ENCODE results near the gene RPN2. TPM values are rescaled to one million over a fixed set of nuclear protein-coding genes. Genes with fewer than 3 reads are reported as not detected.

RPN2 gene
- total RNA-seq, 1 donor from 2014 or later: 237 TPM

- no peak overlapping the region for H3K4me3 ChIP-seq (ENCODE audit: low read depth, low read length)
- TF ChIP-seq CTCF (IDR thresholded peaks at IDR 0.05; ENCODE audit: insufficient read depth, low read length, poor library complexity, severe bottlenecking): no peak
- no peaks in the 10 kb centered on the region for H3K36me3 ChIP-seq (ENCODE audit: control insufficient read depth, insufficient read depth, low read length)
- H3K27me3 ChIP-seq (ENCODE audit: control insufficient read depth, insufficient read depth, low read length): peaks cover 2% of the 10 kb centered on the region
- DNase-seq (ENCODE audit: low read depth): no peak
These were observed 15.1 kb upstream of the RPN2 start for GRCh38 chr20:37163832-37164554.

GRCh38 chr20:37165031-37165430, 14.1 kb upstream of the RPN2 start:
- Histone ChIP-seq H3K27me3 (ENCODE audit: control insufficient read depth, insufficient read depth, low read length) (peaks cover 2% of the 10 kb centered on the region), H3K36me3 (ENCODE audit: control insufficient read depth, insufficient read depth, low read length) (no peaks in the 10 kb centered on the region), H3K4me3 (ENCODE audit: low read depth, low read length) (no peak overlapping the region)
- no peak for TF ChIP-seq CTCF (IDR thresholded peaks at IDR 0.05; ENCODE audit: insufficient read depth, low read length, poor library complexity, severe bottlenecking)
- no peak for DNase-seq (ENCODE audit: low read depth)

DNA sequence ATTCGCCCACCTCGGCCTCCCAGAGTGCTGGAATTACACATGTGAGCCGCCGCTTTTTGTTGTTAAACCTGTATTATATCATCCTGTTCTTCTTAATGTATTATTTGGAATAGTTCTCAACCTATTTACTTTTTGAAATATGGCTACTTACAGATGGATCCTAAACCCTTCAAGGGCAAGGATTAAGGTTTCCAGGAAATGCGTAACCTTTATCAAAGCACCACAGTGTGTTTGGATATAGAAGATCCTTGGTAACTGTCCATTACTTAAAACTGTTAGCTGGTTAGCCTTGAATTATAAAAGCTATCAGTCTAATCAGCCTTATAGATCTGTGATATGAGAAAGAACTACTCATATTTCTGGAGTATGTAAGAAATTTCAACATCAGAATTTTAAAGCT, 12.3 kb upstream of the RPN2 start:
- DNase-seq (ENCODE audit: low read depth): no peak
- H3K36me3 ChIP-seq (ENCODE audit: control insufficient read depth, insufficient read depth, low read length): no peaks in the 10 kb centered on the region
- H3K27me3 ChIP-seq (ENCODE audit: control insufficient read depth, insufficient read depth, low read length): no peaks in the 10 kb centered on the region
- TF ChIP-seq CTCF (IDR thresholded peaks at IDR 0.05; ENCODE audit: insufficient read depth, low read length, poor library complexity, severe bottlenecking): no peak
- no peak overlapping the region for H3K4me3 ChIP-seq (ENCODE audit: low read depth, low read length)

GRCh38 chr20:37172836-37173235, 6.3 kb upstream of the RPN2 start:
- Histone ChIP-seq H3K4me3 (ENCODE audit: low read depth, low read length) (no peak overlapping the region), H3K36me3 (ENCODE audit: control insufficient read depth, insufficient read depth, low read length) (no peaks in the 10 kb centered on the region), H3K27me3 (ENCODE audit: control insufficient read depth, insufficient read depth, low read length) (no peaks in the 10 kb centered on the region)
- no peak for DNase-seq (ENCODE audit: low read depth)
- TF ChIP-seq CTCF (IDR thresholded peaks at IDR 0.05; ENCODE audit: insufficient read depth, low read length, poor library complexity, severe bottlenecking): no peak

DNA sequence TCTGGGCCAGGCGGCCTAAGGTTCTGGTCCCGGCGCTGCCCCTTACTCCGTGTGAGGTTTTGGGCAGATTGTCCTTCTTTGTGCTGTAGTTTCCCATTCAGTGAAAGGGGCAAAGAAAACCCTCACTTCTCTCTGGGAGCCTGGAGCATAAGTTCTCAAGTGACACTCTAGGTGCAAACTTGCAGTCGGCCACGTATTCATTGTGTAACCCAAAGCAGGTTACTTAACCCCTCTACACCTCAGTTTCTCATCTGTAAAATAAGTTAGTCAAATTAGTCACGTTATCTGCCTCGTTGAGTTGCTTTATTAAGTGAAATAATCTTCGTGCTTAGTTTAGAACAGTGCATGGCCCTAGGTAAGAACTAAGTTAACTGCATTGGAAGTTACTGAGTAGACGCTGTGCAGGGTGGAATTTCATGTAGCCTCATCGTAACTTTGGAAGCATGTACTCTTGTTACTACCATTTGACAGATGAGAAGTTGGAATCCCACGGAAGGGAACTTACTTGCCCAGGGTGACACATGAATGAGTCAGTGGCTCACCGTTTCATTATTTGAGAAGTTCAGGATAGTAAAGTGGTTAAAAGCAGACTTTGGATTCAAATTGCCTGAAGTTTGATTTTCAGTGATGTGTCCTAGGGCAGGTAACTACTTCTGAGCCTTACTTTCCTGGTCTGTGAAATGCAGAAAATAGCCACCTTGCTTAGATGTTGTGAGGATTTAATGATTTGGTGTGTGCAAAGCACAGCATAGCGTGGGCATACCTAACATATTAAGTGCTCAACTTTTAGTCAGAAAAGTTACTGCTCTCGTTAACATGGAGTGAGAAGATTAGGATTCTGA, 774 bp downstream of the RPN2 start:
- peak overlapping the region; percentile 82 for H3K4me3 ChIP-seq (ENCODE audit: low read depth, low read length)
- no peak for TF ChIP-seq CTCF (IDR thresholded peaks at IDR 0.05; ENCODE audit: insufficient read depth, low read length, poor library complexity, severe bottlenecking)
- no peaks in the 10 kb centered on the region for H3K27me3 ChIP-seq (ENCODE audit: control insufficient read depth, insufficient read depth, low read length)
- no peak for DNase-seq (ENCODE audit: low read depth)
- H3K36me3 ChIP-seq (ENCODE audit: control insufficient read depth, insufficient read depth, low read length): no peaks in the 10 kb centered on the region

Measured in kidney epithelial cell (primary cell).